B cell (primary cell): Measurements from ENCODE around the gene ARHGEF7.

Experiments used
- CTCF ChIP-seq: fragments of 200-600 bp; IDR thresholded peaks from one replicate; pipeline ENCODE4 v1.8.0; 2022; ENCODE audit warnings: antibody characterized with exemption, mild to moderate bottlenecking
- EZH2 ChIP-seq: IDR thresholded peaks from 2 replicates; pipeline ENCODE4 v1.6.1; 2012; ENCODE audit warnings: borderline replicate concordance, low read depth, mild to moderate bottlenecking, moderate library complexity, low read length; ENCODE audit not compliant: insufficient read depth, poor library complexity, severe bottlenecking

- TF ChIP-seq EZH2, result no peak
- TF ChIP-seq CTCF, result no peak
These were observed 133.7 kb downstream of the ARHGEF7 start for GRCh38 chr13:111248822-111249221.
